ENCODE results near the gene COPE.
A peak's percentile ranks its signal among the peaks of the same experiment; 100 is the strongest.

The COPE gene

GRCh38 chr19:18898607-18899408, 20.4 kb downstream of the COPE start:
- Mint-ChIP-seq H3K9me3 (no peaks in the 10 kb centered on the region), H3K27ac (no peak overlapping the region), H3K27me3 (peaks cover 36% of the 10 kb centered on the region), H3K36me3 (ENCODE audit: low read depth) (peaks cover 61% of the 10 kb centered on the region), H3K4me3 (no peak overlapping the region), H3K4me1 (ENCODE audit: low read depth) (peaks cover 11% of the 10 kb centered on the region)
- intact Hi-C loops (cut with micrococcal nuclease): no loop called here

- Mint-ChIP-seq H3K36me3 (ENCODE audit: low read depth) (peaks cover 54% of the 10 kb centered on the region), H3K27ac (no peak overlapping the region), H3K9me3 (no peaks in the 10 kb centered on the region), H3K27me3 (peaks cover 42% of the 10 kb centered on the region), H3K4me3 (no peak overlapping the region), H3K4me1 (ENCODE audit: low read depth) (peaks cover 11% of the 10 kb centered on the region)
- intact Hi-C loops (cut with micrococcal nuclease): no loop called here
Measured at GRCh38 chr19:18898081-18898606, 21.0 kb downstream of the COPE start.

GRCh38 chr19:18897094-18898029, 21.8 kb downstream of the COPE start:
- no peak overlapping the region for H3K27ac Mint-ChIP-seq
- no peaks in the 10 kb centered on the region for H3K9me3 Mint-ChIP-seq

GRCh38 chr19:18896421-18896841, 22.8 kb downstream of the COPE start:
- intact Hi-C loops (cut with micrococcal nuclease): no loop called here
- Mint-ChIP-seq H3K9me3 (no peaks in the 10 kb centered on the region), H3K36me3 (ENCODE audit: low read depth) (peaks cover 40% of the 10 kb centered on the region), H3K27ac (no peak overlapping the region), H3K27me3 (peaks cover 55% of the 10 kb centered on the region), H3K4me1 (ENCODE audit: low read depth) (peaks cover 11% of the 10 kb centered on the region), H3K4me3 (peak overlapping the region; percentile 73)

More at GRCh38 chr19:18897094-18898029, 21.8 kb downstream of the COPE start:
- Mint-ChIP-seq H3K27me3 (peaks cover 50% of the 10 kb centered on the region), H3K4me1 (ENCODE audit: low read depth) (peaks cover 11% of the 10 kb centered on the region), H3K4me3 (no peak overlapping the region), H3K36me3 (ENCODE audit: low read depth) (peaks cover 47% of the 10 kb centered on the region)
- intact Hi-C loops (cut with micrococcal nuclease): no loop called here

GRCh38 chr19:18895824-18896341, 23.3 kb downstream of the COPE start, which contains the start of gene CERS1:
TSS of gene CERS1 (minus strand) at chr19:18896158. CDS start at chr19:18896072, 86 bp downstream.
- Mint-ChIP-seq H3K9me3 (no peaks in the 10 kb centered on the region), H3K27ac (no peak within 1 kb of the TSS), H3K27me3 (peaks cover 57% of the 10 kb centered on the region), H3K4me1 (ENCODE audit: low read depth) (peaks cover 11% of the 10 kb centered on the region), H3K4me3 (peak within 1 kb of the TSS; percentile 73), H3K36me3 (ENCODE audit: low read depth) (peaks cover 34% of the 10 kb centered on the region)
- intact Hi-C loops (cut with micrococcal nuclease): no loop called here

- Mint-ChIP-seq H3K27me3 (peaks cover 57% of the 10 kb centered on the region), H3K4me1 (ENCODE audit: low read depth) (peaks cover 11% of the 10 kb centered on the region), H3K9me3 (no peaks in the 10 kb centered on the region), H3K4me3 (peak overlapping the region; percentile 63), H3K36me3 (ENCODE audit: low read depth) (peaks cover 28% of the 10 kb centered on the region), H3K27ac (no peak overlapping the region)
- intact Hi-C loops (cut with micrococcal nuclease): no loop called here
Measured at GRCh38 chr19:18895038-18895823, 24.0 kb downstream of the COPE start.

- H3K9me3 Mint-ChIP-seq: no peaks in the 10 kb centered on the region
- H3K4me3 Mint-ChIP-seq: peak overlapping the region; percentile 37
- H3K36me3 Mint-ChIP-seq (ENCODE audit: low read depth): peaks cover 20% of the 10 kb centered on the region
- H3K27ac Mint-ChIP-seq: no peak overlapping the region
- H3K27me3 Mint-ChIP-seq: peaks cover 57% of the 10 kb centered on the region
- H3K4me1 Mint-ChIP-seq (ENCODE audit: low read depth): peaks cover 11% of the 10 kb centered on the region
- intact Hi-C loops (cut with micrococcal nuclease): no loop called here
Measured at GRCh38 chr19:18894254-18895037, 24.7 kb downstream of the COPE start.

GRCh38 chr19:18893587-18894253, 25.5 kb downstream of the COPE start:
- no peaks in the 10 kb centered on the region for H3K9me3 Mint-ChIP-seq
- intact Hi-C loops (cut with micrococcal nuclease): no loop called here
- no peak overlapping the region for H3K27ac Mint-ChIP-seq
- no peak overlapping the region for H3K4me3 Mint-ChIP-seq
- peaks cover 11% of the 10 kb centered on the region for H3K4me1 Mint-ChIP-seq (ENCODE audit: low read depth)
- peaks cover 59% of the 10 kb centered on the region for H3K27me3 Mint-ChIP-seq
- peaks cover 12% of the 10 kb centered on the region for H3K36me3 Mint-ChIP-seq (ENCODE audit: low read depth)

- Mint-ChIP-seq H3K4me1 (ENCODE audit: low read depth) (peaks cover under 1% of the 10 kb centered on the region), H3K9me3 (no peaks in the 10 kb centered on the region), H3K27ac (no peak overlapping the region), H3K27me3 (peaks cover 35% of the 10 kb centered on the region), H3K36me3 (ENCODE audit: low read depth) (no peaks in the 10 kb centered on the region), H3K4me3 (no peak overlapping the region)
- intact Hi-C loops (cut with micrococcal nuclease): no loop called here
Measured at GRCh38 chr19:18889949-18890745, 29.0 kb downstream of the COPE start.

- H3K4me1 Mint-ChIP-seq (ENCODE audit: low read depth): no peaks in the 10 kb centered on the region
- no peaks in the 10 kb centered on the region for H3K9me3 Mint-ChIP-seq
- no peaks in the 10 kb centered on the region for H3K36me3 Mint-ChIP-seq (ENCODE audit: low read depth)
- no peak overlapping the region for H3K4me3 Mint-ChIP-seq
- intact Hi-C loops (cut with micrococcal nuclease): no loop called here
- H3K27me3 Mint-ChIP-seq: peaks cover 5% of the 10 kb centered on the region
- H3K27ac Mint-ChIP-seq: no peak overlapping the region
Measured at GRCh38 chr19:18886972-18887371, 32.2 kb downstream of the COPE start.

GRCh38 chr19:18883526-18884304, 35.5 kb downstream of the COPE start:
- Mint-ChIP-seq H3K4me1 (ENCODE audit: low read depth) (no peaks in the 10 kb centered on the region), H3K9me3 (no peaks in the 10 kb centered on the region), H3K36me3 (ENCODE audit: low read depth) (no peaks in the 10 kb centered on the region), H3K4me3 (no peak overlapping the region), H3K27ac (no peak overlapping the region), H3K27me3 (no peaks in the 10 kb centered on the region)
- intact Hi-C loops (cut with micrococcal nuclease): no loop called here
